ENCODE measurements around the gene FRA10AC1. TPM values are rescaled to one million over a fixed set of nuclear protein-coding genes. Genes with fewer than 3 reads are reported as not detected.
"Not testable (repeated sequence)": the region's sequence is repeated elsewhere in the genome, so short reads cannot be mapped to it uniquely, and the experiment has no call there.

The FRA10AC1 gene
- total and polyA plus RNA-seq, 2 of the 4 experiments (the other 2 are of a cell fraction): 1.6 to 4.9 TPM

DNA sequence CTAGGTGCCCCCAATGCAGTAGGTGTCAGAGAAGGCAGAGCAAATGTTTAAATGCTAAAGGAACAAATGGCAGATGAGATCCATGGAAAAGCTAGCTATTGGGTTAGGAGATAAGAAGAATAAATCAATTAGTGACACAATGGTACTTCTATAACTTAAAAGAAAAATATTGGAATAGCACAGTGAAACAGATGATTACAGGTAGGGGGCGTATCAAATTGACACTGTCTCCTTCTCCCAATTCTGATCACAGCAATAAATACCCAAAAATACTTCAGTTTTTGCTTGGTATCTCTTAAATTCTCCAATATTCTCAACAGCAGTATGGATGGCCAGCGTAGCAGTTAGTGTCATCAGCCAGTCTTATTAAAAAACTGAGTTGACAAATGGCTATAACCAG, 5.2 kb downstream of the FRA10AC1 start:
- Histone ChIP-seq H3K4ac (ENCODE audit: low read depth, low read length) (no peak overlapping the region), H2AK5ac (ENCODE audit: low read depth, low read length) (no peak overlapping the region), H3K56ac (ENCODE audit: extremely low read depth, insufficient read depth, low read length) (no peak overlapping the region), H2BK5ac (ENCODE audit: low read depth, low read length, poor library complexity, severe bottlenecking) (no peak overlapping the region), H3K4me1 (ENCODE audit: control insufficient read depth, insufficient read depth, low read length) (no peaks in the 10 kb centered on the region), H3K27me3 (ENCODE audit: control insufficient read depth, insufficient read depth, low read length) (no peaks in the 10 kb centered on the region), H2BK120ac (ENCODE audit: low read depth, low read length) (no peak overlapping the region), H3K36me3 (ENCODE audit: control insufficient read depth, insufficient read depth, low read length) (peaks cover 22% of the 10 kb centered on the region), H3K27ac (ENCODE audit: insufficient read depth, low read length) (no peak overlapping the region), H4K91ac (ENCODE audit: insufficient read depth, low read depth, low read length) (no peak overlapping the region), H4K8ac (ENCODE audit: low read depth in 2 of 2, low read length in 2 of 2) (no peak overlapping the region), H3K9ac (ENCODE audit: low read depth, low read length) (no peak overlapping the region), H4K5ac (ENCODE audit: low read depth, low read length) (no peak overlapping the region), H3K18ac (ENCODE audit: low read depth, low read length) (no peak overlapping the region), H2BK15ac (ENCODE audit: low read depth, low read length) (no peak overlapping the region), H4K20me1 (ENCODE audit: insufficient read depth, low read length) (no peaks in the 10 kb centered on the region), H2AFZ (replicated peaks; ENCODE audit: low read length, poor library complexity) (no peak overlapping the region), H3K4me2 (ENCODE audit: low read depth, low read length) (no peak overlapping the region), H3K9me3 (ENCODE audit: control insufficient read depth, insufficient read depth, low read length) (no peaks in the 10 kb centered on the region), H3K4me3 (ENCODE audit: insufficient read depth, low read depth, low read length) (no peak overlapping the region), H3K79me1 (ENCODE audit: low read depth in 1 of 2, low read length in 2 of 2) (peaks cover 20 to 31% of the 10 kb centered on the region in 2 experiments), H2AK9ac (replicated peaks; ENCODE audit: low read depth, low read length, poor library complexity) (no peak overlapping the region), H3K9me1 (ENCODE audit: insufficient read depth, low read length) (no peaks in the 10 kb centered on the region), H3K23ac (ENCODE audit: low read depth, low read length) (no peak overlapping the region), H3K14ac (replicated peaks; ENCODE audit: low read depth, low read length) (no peak overlapping the region), H2BK20ac (ENCODE audit: low read depth, low read length) (no peak overlapping the region)
- WGBS, 2 experiments (ENCODE audit: extremely low coverage in 2 of 2, insufficient read length in 1 of 2): no CpG with 5 or more reads among the region's 2 CpGs
- ChIA-PET POLR2A (ENCODE audit: unreplicated experiment) (no interaction called here), CTCF (interaction anchor here (1.3 to 1.6 kb wide), 2 partner anchors 9 to 12 kb away, joined by 3 to 4 read pairs; no protein-coding TSS in a partner anchor)
- no TSS peak for BruUV-seq (replicated peaks)
- intact Hi-C loops (cut with micrococcal nuclease): no loop called here
- TF ChIP-seq BHLHE40 (IDR thresholded peaks at IDR 0.05; ENCODE audit: low read depth, low read length) (no peak), RCOR1 (IDR thresholded peaks at IDR 0.05; ENCODE audit: insufficient replicate concordance, low read length) (no peak)
- TF ChIP-seq, protein P1, sequence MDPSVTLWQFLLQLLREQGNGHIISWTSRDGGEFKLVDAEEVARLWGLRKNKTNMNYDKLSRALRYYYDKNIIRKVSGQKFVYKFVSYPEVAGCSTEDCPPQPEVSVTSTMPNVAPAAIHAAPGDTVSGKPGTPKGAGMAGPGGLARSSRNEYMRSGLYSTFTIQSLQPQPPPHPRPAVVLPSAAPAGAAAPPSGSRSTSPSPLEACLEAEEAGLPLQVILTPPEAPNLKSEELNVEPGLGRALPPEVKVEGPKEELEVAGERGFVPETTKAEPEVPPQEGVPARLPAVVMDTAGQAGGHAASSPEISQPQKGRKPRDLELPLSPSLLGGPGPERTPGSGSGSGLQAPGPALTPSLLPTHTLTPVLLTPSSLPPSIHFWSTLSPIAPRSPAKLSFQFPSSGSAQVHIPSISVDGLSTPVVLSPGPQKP (IDR thresholded peaks at IDR 0.05; ENCODE audit: borderline replicate concordance, low read depth, low read length): no peak
- ATAC-seq (ENCODE audit: low read depth): no peak
- dilution Hi-C loops (cut with HindIII; ENCODE audit: low sequenced_read_pairs, unreplicated experiment): no loop called here
- in situ Hi-C loops (cut with MboI; ENCODE audit: low sequenced_read_pairs): loop anchor here (25.0 kb wide), 1 partner anchor 335 kb away; no protein-coding TSS in a partner anchor
- DNase-seq: no peak

DNA sequence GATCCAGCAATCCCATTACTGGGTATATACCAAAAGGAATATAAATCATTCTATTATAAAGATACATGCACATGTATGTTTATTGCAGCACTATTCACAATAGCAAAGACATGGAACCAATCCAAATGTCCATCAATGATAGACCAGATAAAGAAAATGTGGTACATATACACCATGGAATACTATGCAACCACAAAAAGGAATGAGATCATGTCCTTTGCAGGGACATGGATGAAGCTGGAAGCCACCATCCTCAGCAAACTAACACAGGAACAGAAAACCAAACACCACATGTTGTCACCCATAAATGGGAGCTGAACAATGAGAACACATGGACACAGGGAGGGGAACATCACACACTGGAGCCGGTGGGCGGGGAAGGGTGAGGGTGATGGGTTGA, 5.8 kb downstream of the FRA10AC1 start:
- H4K91ac ChIP-seq (ENCODE audit: insufficient read depth, low read depth, low read length); H2AFZ ChIP-seq (replicated peaks; ENCODE audit: low read length, poor library complexity); H3K4me3 ChIP-seq (ENCODE audit: insufficient read depth, low read depth, low read length); H2BK15ac ChIP-seq (ENCODE audit: low read depth, low read length); H2BK5ac ChIP-seq (ENCODE audit: low read depth, low read length, poor library complexity, severe bottlenecking); H4K8ac ChIP-seq (ENCODE audit: low read depth in 2 of 2, low read length in 2 of 2); H3K56ac ChIP-seq (ENCODE audit: extremely low read depth, insufficient read depth, low read length); H4K20me1 ChIP-seq (ENCODE audit: insufficient read depth, low read length); H3K4me2 ChIP-seq (ENCODE audit: low read depth, low read length); H2AK9ac ChIP-seq (replicated peaks; ENCODE audit: low read depth, low read length, poor library complexity); H3K23ac ChIP-seq (ENCODE audit: low read depth, low read length); H2BK120ac ChIP-seq (ENCODE audit: low read depth, low read length); H3K27me3 ChIP-seq (ENCODE audit: control insufficient read depth, insufficient read depth, low read length); H2BK20ac ChIP-seq (ENCODE audit: low read depth, low read length); dilution Hi-C loops (cut with HindIII; ENCODE audit: low sequenced_read_pairs, unreplicated experiment); DNase-seq; H2AK5ac ChIP-seq (ENCODE audit: low read depth, low read length); H3K9me3 ChIP-seq (ENCODE audit: control insufficient read depth, insufficient read depth, low read length); H3K4ac ChIP-seq (ENCODE audit: low read depth, low read length); H3K27ac ChIP-seq (ENCODE audit: insufficient read depth, low read length); H3K14ac ChIP-seq (replicated peaks; ENCODE audit: low read depth, low read length); H3K9me1 ChIP-seq (ENCODE audit: insufficient read depth, low read length); H3K4me1 ChIP-seq (ENCODE audit: control insufficient read depth, insufficient read depth, low read length); H4K5ac ChIP-seq (ENCODE audit: low read depth, low read length); POLR2A ChIA-PET (ENCODE audit: unreplicated experiment); intact Hi-C loops (cut with micrococcal nuclease); BruUV-seq (replicated peaks); H3K18ac ChIP-seq (ENCODE audit: low read depth, low read length); H3K9ac ChIP-seq (ENCODE audit: low read depth, low read length); ATAC-seq (ENCODE audit: low read depth): not testable (repeated sequence)
- peaks cover 24% of the 10 kb centered on the region for H3K36me3 ChIP-seq (ENCODE audit: control insufficient read depth, insufficient read depth, low read length)
- WGBS, 2 experiments (ENCODE audit: extremely low coverage in 2 of 2, insufficient read length in 1 of 2): no CpG with 5 or more reads among the region's 2 CpGs
- CTCF ChIA-PET: interaction anchor here (1.3 to 1.6 kb wide), 2 partner anchors 9 to 12 kb away, joined by 3 to 4 read pairs; no protein-coding TSS in a partner anchor
- peaks cover 17 to 26% of the 10 kb centered on the region in 2 experiments for H3K79me1 ChIP-seq (ENCODE audit: low read depth in 1 of 2, low read length in 2 of 2)
- in situ Hi-C loops (cut with MboI; ENCODE audit: low sequenced_read_pairs): loop anchor here (25.0 kb wide), 1 partner anchor 334 kb away; no protein-coding TSS in a partner anchor
